Loucy (cell line): ENCODE measurements around the gene USP34.

ENCODE experiments used
- H2AFZ ChIP-seq: fragments of 200-600 bp; sonication (generic); 2 replicates; pipeline ENCODE4 v1.6.0; 2016; ENCODE audit warnings: antibody characterized with exemption, mild to moderate bottlenecking, low read length, moderate library complexity
- H3F3A ChIP-seq: fragments of 200-600 bp; 2 replicates; pipeline ENCODE4 v1.6.0; 2016; ENCODE audit warnings: antibody characterized with exemption, low read depth, mild to moderate bottlenecking
- H3K27me3 ChIP-seq: fragments of 200-600 bp; sonication (generic); 2 replicates; pipeline ENCODE4 v1.6.1; 2014; ENCODE audit warnings: low read length, mild to moderate bottlenecking; ENCODE audit not compliant: insufficient read depth, poor library complexity, severe bottlenecking
- H3K36me3 ChIP-seq: fragments of 200-600 bp; sonication (generic); 2 replicates; pipeline ENCODE4 v1.6.1; 2016; ENCODE audit warnings: low read length; ENCODE audit not compliant: insufficient read depth
- H3K4me1 ChIP-seq: fragments of 200-600 bp; sonication (generic); 2 replicates; pipeline ENCODE4 v1.5.1; 2014; ENCODE audit warnings: low read length, mild to moderate bottlenecking; ENCODE audit not compliant: insufficient read depth, poor library complexity, severe bottlenecking
- H3K4me2 ChIP-seq: fragments of 200-600 bp; sonication (generic); 2 replicates; pipeline ENCODE4 v1.6.0; 2014; ENCODE audit warnings: antibody characterized with exemption, low read length, low read depth, mild to moderate bottlenecking; ENCODE audit not compliant: poor library complexity, severe bottlenecking
- H3K4me3 ChIP-seq: fragments of 200-600 bp; sonication (generic); 2 replicates; pipeline ENCODE4 v1.5.1; 2014; ENCODE audit warnings: low read length, mild to moderate bottlenecking, mixed read lengths; ENCODE audit not compliant: poor library complexity, severe bottlenecking
- H3K79me2 ChIP-seq: fragments of 200-600 bp; sonication (generic); 2 replicates; pipeline ENCODE4 v1.6.1; 2014; ENCODE audit warnings: low read length; ENCODE audit not compliant: insufficient read depth
- H3K9ac ChIP-seq: fragments of 200-600 bp; sonication (generic); 2 replicates; pipeline ENCODE4 v1.6.0; 2014; ENCODE audit warnings: mild to moderate bottlenecking, low read depth, low read length, moderate library complexity; ENCODE audit not compliant: poor library complexity, severe bottlenecking
- H3K9me2 ChIP-seq: fragments of 200-600 bp; sonication (generic); replicated peaks from 2 replicates; pipeline ENCODE4 v1.6.1; 2016; ENCODE audit warnings: low read depth, low read length, mixed read lengths
- H3K9me3 ChIP-seq: fragments of 200-600 bp; sonication (generic); 2 replicates; pipeline ENCODE4 v1.6.1; 2014; ENCODE audit warnings: mild to moderate bottlenecking, antibody characterized with exemption, low read length, low read depth; ENCODE audit not compliant: insufficient read depth
- H4K20me1 ChIP-seq: fragments of 200-600 bp; sonication (generic); 2 replicates; pipeline ENCODE4 v1.6.0; 2014; ENCODE audit warnings: antibody characterized with exemption, low read length, mild to moderate bottlenecking; ENCODE audit not compliant: insufficient read depth, poor library complexity, severe bottlenecking
- CTCF ChIP-seq: fragments of 200-600 bp; sonication (generic); conservative IDR thresholded peaks from 2 replicates; pipeline ENCODE4 v1.5.1; 2014; ENCODE audit warnings: mild to moderate bottlenecking, antibody characterized with exemption, low read length
- EZH2phosphoT487 ChIP-seq: fragments of 200-600 bp; IDR thresholded peaks from 2 replicates; pipeline ENCODE4 v1.6.1; 2018; ENCODE audit warnings: antibody characterized with exemption, mild to moderate bottlenecking, moderate library complexity, borderline replicate concordance

Gene USP34

GRCh38 chr2:61281321-61281720 is 189.6 kb downstream of the USP34 start:
- no peaks in the 10 kb centered on the region for H3K27me3 ChIP-seq
- no peak overlapping the region for H2AFZ ChIP-seq
- no peaks in the 10 kb centered on the region for H4K20me1 ChIP-seq
- no peak overlapping the region for H3K4me2 ChIP-seq
- H3K9me2 ChIP-seq, result no peaks in the 10 kb centered on the region
- peaks cover 42% of the 10 kb centered on the region for H3K36me3 ChIP-seq
- H3K4me3 ChIP-seq, result no peak overlapping the region
- no peak overlapping the region for H3K9ac ChIP-seq
- no peaks in the 10 kb centered on the region for H3K9me3 ChIP-seq
- H3F3A ChIP-seq, result no peaks in the 10 kb centered on the region
- no peak for TF ChIP-seq CTCF
- TF ChIP-seq EZH2phosphoT487, result no peak
- no peaks in the 10 kb centered on the region for H3K4me1 ChIP-seq
- no peaks in the 10 kb centered on the region for H3K79me2 ChIP-seq

- Histone ChIP-seq H4K20me1 (no peaks in the 10 kb centered on the region), H3K4me1 (no peaks in the 10 kb centered on the region), H3K9me3 (no peaks in the 10 kb centered on the region), H3K79me2 (no peaks in the 10 kb centered on the region), H3K36me3 (peaks cover 36% of the 10 kb centered on the region), H3K4me3 (no peak overlapping the region), H3K9me2 (no peaks in the 10 kb centered on the region), H2AFZ (no peak overlapping the region), H3F3A (no peaks in the 10 kb centered on the region), H3K27me3 (no peaks in the 10 kb centered on the region), H3K9ac (no peak overlapping the region), H3K4me2 (no peak overlapping the region)
- no peak for TF ChIP-seq EZH2phosphoT487
- no peak for TF ChIP-seq CTCF
Observed at GRCh38 chr2:61277756-61278155, 193.1 kb downstream of the USP34 start.

- no peak overlapping the region for H3K9ac ChIP-seq
- no peaks in the 10 kb centered on the region for H3F3A ChIP-seq
- H3K79me2 ChIP-seq, result no peaks in the 10 kb centered on the region
- H3K27me3 ChIP-seq, result no peaks in the 10 kb centered on the region
- H3K4me2 ChIP-seq, result no peak overlapping the region
- no peaks in the 10 kb centered on the region for H3K4me1 ChIP-seq
- H3K4me3 ChIP-seq, result no peak overlapping the region
- TF ChIP-seq EZH2phosphoT487 (no peak), CTCF (no peak)
- no peaks in the 10 kb centered on the region for H3K9me3 ChIP-seq
- no peak overlapping the region for H2AFZ ChIP-seq
- peaks cover 17% of the 10 kb centered on the region for H3K36me3 ChIP-seq
- H4K20me1 ChIP-seq, result no peaks in the 10 kb centered on the region
- H3K9me2 ChIP-seq, result no peaks in the 10 kb centered on the region
Observed at GRCh38 chr2:61275575-61276184, 195.2 kb downstream of the USP34 start.
